Measurements from ENCODE around the gene CDH19. TPM values are rescaled to one million over a fixed set of nuclear protein-coding genes. Genes with fewer than 3 reads are reported as not detected.

CDH19 gene
- total RNA-seq (not detected), polyA plus RNA-seq (not detected)

GRCh38 chr18:66603941-66604627 is at the start of gene CDH19:
Gene CDH19, minus strand, starts transcription at chr18:66604090. Its CDS starts 31,886 bp downstream, at chr18:66572204.
- H3K27ac ChIP-seq (ENCODE audit: low read depth, low read length): no peak within 1 kb of the TSS
- no peaks in the 10 kb centered on the region for H3K4me1 Mint-ChIP-seq
- H3K9me3 Mint-ChIP-seq: peaks cover 0 to 3% (median under 1%) of the 10 kb centered on the region in 8 donors
- intact Hi-C loops (cut with micrococcal nuclease): no loop called here
- no peak within 1 kb of the TSS for H3K4me3 Mint-ChIP-seq
- no peaks in the 10 kb centered on the region for H3K36me3 ChIP-seq (ENCODE audit: insufficient read depth, low read length)
- no peak within 1 kb of the TSS for H3K27ac Mint-ChIP-seq
- no peaks in the 10 kb centered on the region for H3K4me1 ChIP-seq (ENCODE audit: insufficient read depth, low read length)
- no peak for DNase-seq
- POLR2A ChIA-PET (ENCODE audit: partially characterized antibody): interaction anchor here (0.7 kb wide), 1 partner anchor 18 kb away, joined by 3 read pairs; no protein-coding TSS in a partner anchor
- no peaks in the 10 kb centered on the region for H3K9me3 ChIP-seq (ENCODE audit: control insufficient read depth in 1 of 2, low read length in 2 of 2)
- H3K36me3 Mint-ChIP-seq: no peaks in the 10 kb centered on the region
- no peaks in the 10 kb centered on the region for H3K27me3 Mint-ChIP-seq
- H3K27me3 ChIP-seq (ENCODE audit: insufficient read depth, low read length): no peaks in the 10 kb centered on the region
- CTCF ChIA-PET (ENCODE audit: partially characterized antibody): no interaction called here
- H3K4me3 ChIP-seq (ENCODE audit: low read length in 2 of 2): no peak within 1 kb of the TSS

DNA sequence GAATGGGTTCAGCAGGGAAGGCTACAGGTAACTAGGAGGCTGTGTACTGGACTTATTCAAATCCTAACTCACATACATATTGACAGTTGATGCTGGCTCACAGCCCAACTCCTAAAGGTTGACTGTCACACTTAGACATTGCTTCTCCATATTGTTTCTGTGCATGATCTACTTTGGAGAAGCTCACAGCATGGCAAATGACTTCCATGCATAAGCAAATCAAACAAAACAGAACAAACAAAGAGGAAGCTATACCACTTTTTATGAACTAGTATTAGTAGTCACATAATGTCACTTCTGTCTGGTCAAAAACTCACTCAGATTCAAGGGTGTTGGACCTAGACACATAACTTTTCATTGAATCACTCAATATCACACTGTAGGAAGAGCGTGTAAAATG is 43.8 kb upstream of the CDH19 start:
- Histone ChIP-seq H3K4me3 (ENCODE audit: low read length in 2 of 2) (no peak overlapping the region), H3K27me3 (ENCODE audit: insufficient read depth, low read length) (no peaks in the 10 kb centered on the region), H3K9me3 (ENCODE audit: control insufficient read depth in 1 of 2, low read length in 2 of 2) (no peaks in the 10 kb centered on the region), H3K27ac (ENCODE audit: low read depth, low read length) (no peak overlapping the region), H3K4me1 (ENCODE audit: insufficient read depth, low read length) (no peaks in the 10 kb centered on the region), H3K36me3 (ENCODE audit: insufficient read depth, low read length) (no peaks in the 10 kb centered on the region)
- H3K4me1 Mint-ChIP-seq: no peaks in the 10 kb centered on the region
- no peaks in the 10 kb centered on the region for H3K36me3 Mint-ChIP-seq
- H3K4me3 Mint-ChIP-seq: no peak overlapping the region
- ChIA-PET POLR2A (ENCODE audit: partially characterized antibody) (no interaction called here), CTCF (ENCODE audit: partially characterized antibody) (no interaction called here)
- no peak overlapping the region for H3K27ac Mint-ChIP-seq
- peaks cover 0 to 10% (median 5%) of the 10 kb centered on the region in 8 donors for H3K9me3 Mint-ChIP-seq
- intact Hi-C loops (cut with micrococcal nuclease): no loop called here
- no peak for DNase-seq
- H3K27me3 Mint-ChIP-seq: no peaks in the 10 kb centered on the region

DNA sequence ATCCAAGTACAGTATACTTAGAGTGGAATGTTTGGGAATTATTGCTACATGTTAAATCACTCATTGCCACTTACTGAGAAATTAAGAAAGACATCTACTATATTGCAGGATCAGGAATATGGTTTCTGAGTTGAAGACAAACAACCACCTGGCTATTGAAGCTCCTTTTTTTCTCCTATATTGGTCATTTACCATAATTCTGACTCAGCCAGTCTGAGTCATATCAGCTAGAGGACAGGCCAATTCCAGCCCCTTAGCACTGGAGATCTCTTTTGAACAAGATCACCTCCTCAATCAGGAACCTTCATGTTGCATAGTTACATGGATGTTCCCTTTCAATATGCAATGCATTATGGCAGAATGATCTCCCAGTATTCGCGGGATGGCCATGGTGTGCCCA is 42.7 kb upstream of the CDH19 start:
- ChIA-PET POLR2A (ENCODE audit: partially characterized antibody) (no interaction called here), CTCF (ENCODE audit: partially characterized antibody) (no interaction called here)
- Histone ChIP-seq H3K27me3 (ENCODE audit: insufficient read depth, low read length) (no peaks in the 10 kb centered on the region), H3K9me3 (ENCODE audit: control insufficient read depth in 1 of 2, low read length in 2 of 2) (no peaks in the 10 kb centered on the region), H3K4me3 (ENCODE audit: low read length in 2 of 2) (no peak overlapping the region), H3K36me3 (ENCODE audit: insufficient read depth, low read length) (no peaks in the 10 kb centered on the region), H3K27ac (ENCODE audit: low read depth, low read length) (no peak overlapping the region), H3K4me1 (ENCODE audit: insufficient read depth, low read length) (no peaks in the 10 kb centered on the region)
- no peak for DNase-seq
- Mint-ChIP-seq H3K9me3 (peaks cover 0 to 10% (median 4%) of the 10 kb centered on the region in 8 donors), H3K4me3 (no peak overlapping the region), H3K27ac (no peak overlapping the region), H3K4me1 (no peaks in the 10 kb centered on the region), H3K27me3 (no peaks in the 10 kb centered on the region), H3K36me3 (no peaks in the 10 kb centered on the region)
- intact Hi-C loops (cut with micrococcal nuclease): no loop called here

DNA sequence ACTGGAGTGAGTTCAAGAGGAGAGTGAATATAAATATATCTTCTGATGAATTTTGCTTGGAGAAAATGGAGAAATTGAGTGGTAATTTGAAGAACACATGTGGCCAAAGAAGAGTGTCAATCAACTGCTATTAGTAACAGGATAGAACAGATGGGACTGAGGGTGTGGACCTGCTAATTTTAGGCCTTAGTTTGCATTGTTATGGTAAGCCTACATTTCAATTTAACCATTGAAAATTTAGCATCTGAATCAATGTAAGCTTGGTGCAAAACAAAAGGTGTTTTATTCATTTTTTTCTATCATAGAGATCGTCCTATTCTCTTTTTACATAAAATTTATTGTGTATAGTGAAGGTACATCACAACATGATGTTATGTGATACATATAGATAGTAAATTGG is 42.1 kb upstream of the CDH19 start:
- ChIA-PET POLR2A (ENCODE audit: partially characterized antibody) (no interaction called here), CTCF (ENCODE audit: partially characterized antibody) (no interaction called here)
- no peaks in the 10 kb centered on the region for H3K27me3 Mint-ChIP-seq
- no peak overlapping the region for H3K27ac Mint-ChIP-seq
- Histone ChIP-seq H3K27ac (ENCODE audit: low read depth, low read length) (no peak overlapping the region), H3K27me3 (ENCODE audit: insufficient read depth, low read length) (no peaks in the 10 kb centered on the region), H3K4me3 (ENCODE audit: low read length in 2 of 2) (no peak overlapping the region), H3K9me3 (ENCODE audit: control insufficient read depth in 1 of 2, low read length in 2 of 2) (no peaks in the 10 kb centered on the region), H3K36me3 (ENCODE audit: insufficient read depth, low read length) (no peaks in the 10 kb centered on the region), H3K4me1 (ENCODE audit: insufficient read depth, low read length) (no peaks in the 10 kb centered on the region)
- no peaks in the 10 kb centered on the region for H3K4me1 Mint-ChIP-seq
- no peak overlapping the region for H3K4me3 Mint-ChIP-seq
- H3K36me3 Mint-ChIP-seq: no peaks in the 10 kb centered on the region
- peaks cover 0 to 12% (median 5%) of the 10 kb centered on the region in 8 donors for H3K9me3 Mint-ChIP-seq
- DNase-seq: no peak
- intact Hi-C loops (cut with micrococcal nuclease): no loop called here

DNA sequence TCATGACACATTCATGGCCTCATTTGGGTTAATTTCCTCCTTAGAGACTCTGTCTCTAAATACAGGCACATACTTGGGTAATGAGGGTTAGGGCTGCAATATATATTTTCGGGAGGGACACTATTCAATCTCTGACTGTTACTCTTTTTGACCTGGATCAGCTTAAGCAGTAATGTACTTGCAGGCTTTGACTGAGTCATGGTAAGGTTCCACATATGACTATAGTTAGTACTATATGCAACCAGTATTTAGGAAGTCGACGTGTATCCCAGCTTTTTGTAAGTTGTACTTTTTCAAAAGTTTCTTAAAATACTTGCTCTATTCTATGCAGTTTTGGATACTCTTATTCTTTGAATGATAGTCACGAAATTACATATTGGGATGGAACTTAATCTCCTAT is 37.2 kb upstream of the CDH19 start:
- no peaks in the 10 kb centered on the region for H3K4me1 Mint-ChIP-seq
- Histone ChIP-seq H3K9me3 (ENCODE audit: control insufficient read depth in 1 of 2, low read length in 2 of 2) (no peaks in the 10 kb centered on the region), H3K27me3 (ENCODE audit: insufficient read depth, low read length) (no peaks in the 10 kb centered on the region), H3K36me3 (ENCODE audit: insufficient read depth, low read length) (no peaks in the 10 kb centered on the region), H3K4me1 (ENCODE audit: insufficient read depth, low read length) (no peaks in the 10 kb centered on the region), H3K4me3 (ENCODE audit: low read length in 2 of 2) (no peak overlapping the region), H3K27ac (ENCODE audit: low read depth, low read length) (no peak overlapping the region)
- H3K4me3 Mint-ChIP-seq: no peak overlapping the region
- CTCF ChIA-PET (ENCODE audit: partially characterized antibody): no interaction called here
- peaks cover 0 to 10% (median 5%) of the 10 kb centered on the region in 8 donors for H3K9me3 Mint-ChIP-seq
- H3K36me3 Mint-ChIP-seq: no peaks in the 10 kb centered on the region
- DNase-seq: no peak
- H3K27ac Mint-ChIP-seq: no peak overlapping the region
- no peaks in the 10 kb centered on the region for H3K27me3 Mint-ChIP-seq
- intact Hi-C loops (cut with micrococcal nuclease): no loop called here
- POLR2A ChIA-PET (ENCODE audit: partially characterized antibody): no interaction called here

DNA sequence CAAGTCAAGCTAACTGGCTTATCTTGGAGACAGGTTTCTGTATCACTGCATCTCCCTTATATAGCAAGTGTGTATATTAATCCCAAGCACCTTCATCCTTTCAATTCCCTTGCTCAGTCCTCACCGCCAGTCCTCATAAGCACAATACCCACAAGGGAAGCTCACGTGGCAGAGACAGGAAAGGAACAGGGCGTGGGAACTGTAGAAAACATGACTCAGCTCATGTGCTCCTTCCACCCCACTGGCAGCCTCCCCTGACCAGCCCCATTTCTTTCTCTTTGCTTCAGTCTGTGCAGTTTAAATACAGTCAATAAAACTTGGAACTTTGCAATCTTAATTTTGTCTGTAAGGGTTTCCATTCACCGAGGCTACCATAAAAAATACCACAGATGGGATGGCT is 36.5 kb upstream of the CDH19 start:
- H3K9me3 ChIP-seq (ENCODE audit: control insufficient read depth in 1 of 2, low read length in 2 of 2): no peaks in the 10 kb centered on the region
- Mint-ChIP-seq H3K4me3 (no peak overlapping the region), H3K27ac (no peak overlapping the region)

GRCh38 chr18:66638856-66639629 is 35.2 kb upstream of the CDH19 start:
- Histone ChIP-seq H3K27ac (ENCODE audit: low read depth, low read length) (no peak overlapping the region), H3K4me1 (ENCODE audit: insufficient read depth, low read length) (no peaks in the 10 kb centered on the region), H3K27me3 (ENCODE audit: insufficient read depth, low read length) (no peaks in the 10 kb centered on the region), H3K36me3 (ENCODE audit: insufficient read depth, low read length) (no peaks in the 10 kb centered on the region), H3K4me3 (ENCODE audit: low read length in 2 of 2) (no peak overlapping the region), H3K9me3 (ENCODE audit: control insufficient read depth in 1 of 2, low read length in 2 of 2) (no peaks in the 10 kb centered on the region)
- no peak overlapping the region for H3K27ac Mint-ChIP-seq
- no peaks in the 10 kb centered on the region for H3K27me3 Mint-ChIP-seq
- no peak overlapping the region for H3K4me3 Mint-ChIP-seq
- CTCF ChIA-PET (ENCODE audit: partially characterized antibody): no interaction called here
- H3K36me3 Mint-ChIP-seq: no peaks in the 10 kb centered on the region
- intact Hi-C loops (cut with micrococcal nuclease): no loop called here
- POLR2A ChIA-PET (ENCODE audit: partially characterized antibody): no interaction called here
- no peak for DNase-seq
- H3K4me1 Mint-ChIP-seq: no peaks in the 10 kb centered on the region
- H3K9me3 Mint-ChIP-seq: peaks cover 0 to 10% (median 4%) of the 10 kb centered on the region in 8 donors

More for the DNA sequence above, 36.5 kb upstream of the CDH19 start:
- Mint-ChIP-seq H3K36me3 (no peaks in the 10 kb centered on the region), H3K9me3 (peaks cover 0 to 10% (median 4%) of the 10 kb centered on the region in 8 donors), H3K4me1 (no peaks in the 10 kb centered on the region), H3K27me3 (no peaks in the 10 kb centered on the region)
- Histone ChIP-seq H3K36me3 (ENCODE audit: insufficient read depth, low read length) (no peaks in the 10 kb centered on the region), H3K27ac (ENCODE audit: low read depth, low read length) (no peak overlapping the region), H3K27me3 (ENCODE audit: insufficient read depth, low read length) (no peaks in the 10 kb centered on the region), H3K4me1 (ENCODE audit: insufficient read depth, low read length) (no peaks in the 10 kb centered on the region), H3K4me3 (ENCODE audit: low read length in 2 of 2) (no peak overlapping the region)
- intact Hi-C loops (cut with micrococcal nuclease): no loop called here
- no peak for DNase-seq
- POLR2A ChIA-PET (ENCODE audit: partially characterized antibody): no interaction called here
- CTCF ChIA-PET (ENCODE audit: partially characterized antibody): no interaction called here

Data from CD4-positive, alpha-beta memory T cell (primary cell).